ENCODE measurements around the gene PSAP.

The PSAP gene

GRCh38 chr10:71811351-71811750 is 39.7 kb downstream of the PSAP start:
- no peak for DNase-seq

DNA sequence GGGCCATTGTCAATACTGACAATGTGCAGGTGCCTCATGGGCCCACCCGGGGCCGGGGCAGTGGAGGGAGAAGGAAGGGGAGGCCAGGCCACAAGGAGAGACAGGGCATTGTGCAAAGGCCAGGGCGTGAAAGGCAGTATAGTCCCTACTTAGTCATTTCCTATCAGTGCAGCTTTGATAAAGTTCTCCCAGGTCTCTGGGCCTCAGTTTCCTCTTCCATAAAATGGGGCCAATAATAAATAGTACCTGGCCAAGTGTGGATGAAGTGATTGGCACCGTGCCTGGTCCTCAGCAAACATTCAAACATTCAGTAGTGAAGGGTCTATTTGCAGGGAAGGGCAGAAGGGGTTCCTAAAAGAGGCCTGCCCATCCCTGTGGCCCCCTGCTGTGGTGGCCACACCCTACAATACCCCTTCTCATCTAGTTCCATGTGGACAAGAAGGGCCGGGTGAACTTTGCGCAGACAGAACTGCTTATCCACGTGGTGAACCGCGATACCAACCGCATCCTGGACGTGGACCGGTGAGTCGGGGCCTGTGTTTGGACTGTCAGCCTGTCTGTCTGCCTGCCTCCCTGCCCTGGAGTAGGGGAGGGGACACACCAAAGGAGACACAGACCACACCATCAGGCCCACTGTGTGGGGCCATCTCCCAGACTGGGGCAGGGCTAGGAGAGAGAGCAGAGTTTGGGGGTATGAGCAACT is 40.9 kb downstream of the PSAP start:
- DNase-seq, result no peak

DNA sequence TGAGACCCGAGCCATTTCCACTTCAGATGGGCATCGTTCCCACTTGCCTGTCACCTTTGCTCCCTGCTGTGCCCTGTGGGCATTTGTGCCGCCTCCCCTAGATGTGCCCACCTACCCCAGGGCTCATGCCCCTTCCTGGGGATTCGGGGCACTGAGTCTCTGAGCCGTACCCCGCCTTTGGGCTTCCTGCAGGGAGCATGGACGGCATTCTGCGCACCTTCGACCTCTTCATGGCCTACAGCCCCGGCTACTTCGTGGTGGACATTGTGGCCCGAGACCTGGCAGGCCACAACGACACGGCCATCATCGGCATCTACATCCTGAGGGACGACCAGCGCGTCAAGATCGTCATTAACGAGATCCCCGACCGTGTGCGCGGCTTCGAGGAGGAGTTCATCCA is 41.4 kb downstream of the PSAP start:
- no peak for DNase-seq

DNA sequence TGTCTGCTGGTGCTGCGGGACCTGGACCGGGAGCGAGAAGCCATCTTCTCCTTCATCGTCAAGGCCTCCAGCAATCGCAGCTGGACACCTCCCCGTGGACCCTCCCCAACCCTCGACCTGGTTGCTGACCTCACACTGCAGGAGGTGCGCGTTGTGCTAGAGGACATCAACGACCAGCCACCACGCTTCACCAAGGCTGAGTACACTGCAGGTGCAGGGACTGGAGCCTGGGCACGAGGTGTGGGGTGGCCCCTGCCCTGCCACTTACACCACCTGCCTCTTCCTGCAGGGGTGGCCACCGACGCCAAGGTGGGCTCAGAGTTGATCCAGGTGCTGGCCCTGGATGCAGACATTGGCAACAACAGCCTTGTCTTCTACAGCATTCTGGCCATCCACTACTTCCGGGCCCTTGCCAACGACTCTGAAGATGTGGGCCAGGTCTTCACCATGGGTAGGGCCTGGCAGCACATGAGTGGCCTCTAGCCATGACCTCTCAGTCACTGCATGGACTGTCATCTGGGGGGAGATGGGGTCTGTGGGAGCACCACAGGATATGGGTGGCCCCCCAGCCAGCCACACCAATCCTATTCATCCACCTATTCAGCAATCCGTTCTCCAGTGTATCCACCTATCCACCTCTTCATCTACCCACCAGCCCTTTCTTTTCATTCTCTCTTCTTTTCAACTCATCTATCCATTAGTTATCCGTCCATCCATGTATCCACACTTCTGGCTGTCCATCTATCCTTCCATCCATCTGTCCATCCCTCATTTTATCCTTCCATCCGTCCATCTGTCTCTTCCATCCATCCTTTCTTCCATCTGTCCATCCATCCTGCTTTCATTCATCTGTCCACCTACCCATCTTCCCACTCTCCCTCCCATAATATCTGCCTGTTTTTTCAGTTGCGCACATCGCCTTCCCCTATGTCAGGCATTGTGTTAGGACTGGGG is 43.2 kb downstream of the PSAP start:
- no peak for DNase-seq

DNA sequence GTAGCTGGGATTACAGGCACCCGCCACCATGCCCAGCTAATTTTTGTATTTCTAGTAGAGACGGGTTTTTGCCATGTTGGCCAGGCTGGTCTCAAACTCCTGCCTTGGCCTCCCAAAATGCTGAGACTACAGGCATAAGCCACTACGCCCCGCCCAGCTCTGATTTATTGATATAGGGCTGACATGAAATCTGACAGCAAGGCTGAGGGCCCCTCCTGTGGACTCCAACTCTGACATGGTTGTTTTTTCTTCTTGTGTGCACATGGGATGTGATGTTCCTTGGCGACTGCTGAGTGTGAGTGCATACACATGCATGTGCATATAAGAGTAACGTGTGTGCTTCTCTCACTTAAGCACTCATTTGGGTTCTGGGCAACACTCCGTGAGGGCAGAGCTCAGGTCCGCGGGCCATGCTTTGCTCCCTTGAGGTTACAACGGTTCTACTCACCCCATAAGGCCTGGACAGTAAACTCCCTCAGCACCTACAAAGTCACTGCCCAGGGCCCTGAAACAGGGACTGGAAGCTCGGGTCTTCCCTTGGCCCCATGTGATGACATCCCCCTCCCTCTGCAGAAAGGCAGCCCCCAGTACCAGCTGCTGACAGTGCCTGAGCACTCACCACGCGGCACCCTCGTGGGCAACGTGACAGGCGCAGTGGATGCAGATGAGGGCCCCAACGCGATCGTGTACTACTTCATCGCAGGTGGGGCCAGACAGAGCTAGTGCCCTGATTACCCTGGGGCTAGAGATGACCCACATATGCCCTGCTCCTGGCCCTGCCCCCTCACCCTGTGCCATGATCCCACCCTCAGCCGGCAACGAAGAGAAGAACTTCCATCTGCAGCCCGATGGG is 44.1 kb downstream of the PSAP start:
- DNase-seq, result no peak

- DNase-seq, result peak in 10 of 58 donors; percentile 11 to 50 (median 38)
Measured at GRCh38 chr10:71805776-71806703, 45.0 kb downstream of the PSAP start.

DNA sequence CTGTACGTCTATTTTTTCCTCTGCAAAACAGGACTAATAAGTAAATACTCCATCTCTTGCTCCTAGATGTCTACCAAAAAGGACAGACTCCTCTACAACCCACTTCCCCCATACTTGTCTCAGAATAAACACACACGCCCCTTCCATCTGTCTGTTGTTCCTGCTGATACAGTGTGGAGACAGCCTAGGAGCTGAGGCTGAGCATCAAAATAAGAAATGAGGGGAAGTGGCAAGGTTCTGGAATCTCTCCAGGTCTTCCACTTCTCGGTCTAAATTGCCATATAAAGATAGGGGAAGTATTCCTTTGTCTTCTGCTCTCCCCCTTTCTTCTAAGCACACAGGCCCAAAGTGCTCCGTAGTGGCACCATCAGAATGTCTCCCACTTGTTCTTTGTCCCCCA is 47.0 kb downstream of the PSAP start:
- DNase-seq, result peak in 10 of 58 donors; percentile 10 to 67 (median 24)

DNA sequence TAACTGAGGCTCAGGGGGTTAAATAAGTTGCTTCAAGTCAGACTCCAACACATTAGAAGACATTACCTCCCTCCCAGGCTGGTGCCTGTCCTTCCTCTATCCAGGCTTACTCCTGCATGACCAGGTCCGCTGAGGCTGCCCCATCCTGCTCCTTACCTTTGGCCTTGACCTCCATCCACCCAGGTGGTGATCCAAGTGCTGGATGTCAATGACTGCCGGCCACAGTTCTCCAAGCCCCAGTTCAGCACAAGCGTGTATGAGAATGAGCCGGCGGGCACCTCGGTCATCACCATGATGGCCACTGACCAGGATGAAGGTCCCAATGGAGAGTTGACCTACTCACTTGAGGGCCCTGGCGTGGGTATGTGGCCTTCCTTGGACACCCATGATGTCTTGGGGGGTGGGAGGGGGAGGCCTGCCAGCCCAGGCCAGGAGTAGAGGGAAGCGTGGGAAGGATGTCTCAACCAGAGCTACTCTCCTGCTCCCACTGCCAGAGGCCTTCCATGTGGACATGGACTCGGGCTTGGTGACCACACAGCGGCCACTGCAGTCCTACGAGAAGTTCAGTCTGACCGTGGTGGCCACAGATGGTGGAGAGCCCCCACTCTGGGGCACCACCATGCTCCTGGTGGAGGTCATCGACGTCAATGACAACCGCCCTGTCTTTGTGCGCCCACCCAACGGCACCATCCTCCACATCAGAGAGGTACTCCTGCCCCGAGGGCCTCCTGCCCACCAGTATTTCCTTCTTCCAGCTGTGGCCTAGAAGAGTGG is 48.1 kb downstream of the PSAP start:
- DNase-seq, result no peak

DNA sequence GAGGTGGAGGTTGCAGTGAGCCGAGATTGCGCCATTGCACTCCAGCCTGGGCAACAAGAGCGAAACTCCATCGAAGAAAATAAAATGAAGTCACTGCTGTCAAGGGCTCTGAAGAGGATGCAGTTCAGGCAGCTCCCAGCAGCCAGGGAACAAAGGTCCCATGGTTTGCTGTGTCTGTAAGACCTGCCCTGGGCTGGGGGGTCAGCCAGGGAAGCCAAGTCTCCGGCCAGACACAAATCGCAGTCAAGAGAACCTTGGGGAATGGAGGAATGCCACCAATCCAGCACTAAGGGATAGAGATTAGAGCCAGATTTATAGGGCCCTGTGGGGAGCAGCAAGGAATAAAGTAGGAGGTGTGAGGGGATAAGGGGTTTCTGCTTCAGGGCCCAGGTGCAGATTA is 48.8 kb downstream of the PSAP start:
- DNase-seq, result no peak

DNA sequence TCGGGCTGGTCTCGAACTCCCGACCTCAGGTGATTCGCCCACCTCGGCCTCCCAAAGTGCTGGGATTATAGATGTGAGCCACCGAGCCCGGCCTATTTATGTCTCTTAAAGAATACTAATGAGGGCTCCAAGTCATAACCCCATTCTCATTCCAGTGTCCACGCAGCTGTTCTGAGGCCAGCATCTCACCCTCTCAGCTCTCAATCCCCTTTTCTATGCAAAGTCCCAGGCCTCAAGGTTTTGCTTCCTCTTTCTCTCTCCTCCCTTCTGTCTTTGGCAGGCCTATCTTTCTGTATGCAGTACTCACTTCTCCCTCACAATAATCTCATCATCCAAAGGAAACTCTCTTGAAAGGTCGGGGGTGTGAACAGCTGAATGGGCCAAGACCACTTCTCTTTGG is 49.7 kb downstream of the PSAP start:
- no peak for DNase-seq

GRCh38 chr10:71799608-71800453 is 51.2 kb downstream of the PSAP start:
- no peak for DNase-seq

GRCh38 chr10:71799112-71799511 is 51.9 kb downstream of the PSAP start:
- no peak for DNase-seq

- DNase-seq, result no peak
Measured at GRCh38 chr10:71798308-71798624, 52.8 kb downstream of the PSAP start.

DNA sequence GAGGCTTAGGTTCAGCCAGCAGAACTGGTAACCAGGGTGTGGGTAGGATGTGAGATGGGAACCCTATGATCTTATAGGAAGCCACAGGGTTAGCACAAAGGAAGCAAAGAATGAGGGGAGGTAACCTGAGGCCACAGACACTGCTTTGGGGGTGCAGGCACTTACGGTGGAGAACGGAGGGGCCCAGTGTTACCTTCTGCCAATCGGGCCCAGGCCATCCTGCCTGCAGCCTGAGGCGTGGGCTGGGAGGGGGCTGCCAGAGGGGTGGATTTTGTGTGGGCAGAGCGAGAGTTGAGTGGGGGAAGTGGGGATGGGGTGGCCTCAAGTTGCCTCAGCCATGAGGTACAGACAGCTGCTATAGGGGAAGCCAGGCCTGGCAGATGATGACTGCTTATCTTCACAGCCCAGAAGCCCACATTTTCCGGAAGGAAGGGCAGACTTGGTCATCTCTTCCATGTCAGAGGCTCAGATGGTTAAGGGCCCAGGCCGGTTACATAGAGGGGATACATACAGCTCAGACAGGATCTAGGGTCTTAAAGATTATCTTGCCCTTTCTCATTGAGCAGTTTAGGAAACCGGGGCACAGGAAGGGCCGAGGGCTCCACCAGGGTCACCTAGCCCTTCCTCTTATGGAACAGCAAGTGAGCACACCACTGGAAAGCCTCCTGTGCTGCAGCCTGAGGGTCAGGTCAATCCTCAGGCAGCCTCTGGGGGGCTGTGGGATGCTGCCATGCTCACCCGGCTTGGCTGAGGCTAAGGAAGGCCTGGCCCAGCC is 53.3 kb downstream of the PSAP start:
- DNase-seq, result no peak

DNA sequence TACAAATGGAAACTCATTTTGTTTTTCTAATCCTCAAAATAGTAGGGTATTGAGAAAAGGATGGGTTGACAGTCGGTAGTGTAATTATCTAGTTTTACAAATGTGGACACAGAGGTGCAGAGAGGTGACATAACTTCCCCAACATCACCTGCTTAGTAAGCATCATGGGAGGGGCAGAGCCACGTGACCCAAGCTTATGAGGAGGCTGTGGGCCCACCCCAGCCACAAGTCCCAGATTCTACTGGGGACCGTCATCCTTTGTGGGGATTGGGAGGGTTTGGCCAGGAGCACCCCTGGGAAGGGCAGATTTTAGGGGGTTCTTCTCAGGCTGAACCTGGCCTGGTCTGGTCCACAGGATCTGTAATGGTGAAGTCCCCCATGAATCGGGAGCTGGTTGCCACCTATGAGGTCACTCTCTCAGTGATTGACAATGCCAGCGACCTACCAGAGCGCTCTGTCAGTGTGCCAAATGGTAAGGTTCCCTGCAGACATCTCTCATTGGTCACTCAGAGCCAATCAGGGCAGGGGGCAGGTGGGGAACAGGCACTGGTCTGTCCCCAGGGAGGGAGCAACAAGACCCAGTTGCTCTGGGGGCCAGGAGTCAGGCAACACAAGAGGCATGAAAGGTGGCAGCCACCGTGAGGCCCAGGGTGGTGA is 54.2 kb downstream of the PSAP start:
- DNase-seq, result no peak

DNA sequence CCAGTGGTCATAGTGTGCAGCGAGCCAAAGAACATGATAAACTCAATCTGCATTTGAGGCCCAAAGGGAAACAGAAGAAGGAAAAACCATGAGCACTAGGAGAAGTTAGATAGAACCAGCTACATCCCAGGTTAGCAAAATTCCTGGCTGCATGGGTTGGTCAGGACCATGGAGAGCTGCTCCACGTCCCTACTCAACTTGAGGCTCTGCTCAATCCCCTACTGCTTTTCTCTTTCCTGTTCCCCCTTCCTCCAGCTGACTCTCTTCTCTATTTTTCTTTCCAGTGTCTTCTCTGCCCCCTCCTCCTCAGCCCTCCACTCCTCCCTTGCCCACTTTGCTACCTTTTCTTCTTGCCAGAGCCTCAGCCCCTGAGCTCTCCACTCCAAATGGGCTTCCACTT is 55.8 kb downstream of the PSAP start:
- no peak for DNase-seq

DNA sequence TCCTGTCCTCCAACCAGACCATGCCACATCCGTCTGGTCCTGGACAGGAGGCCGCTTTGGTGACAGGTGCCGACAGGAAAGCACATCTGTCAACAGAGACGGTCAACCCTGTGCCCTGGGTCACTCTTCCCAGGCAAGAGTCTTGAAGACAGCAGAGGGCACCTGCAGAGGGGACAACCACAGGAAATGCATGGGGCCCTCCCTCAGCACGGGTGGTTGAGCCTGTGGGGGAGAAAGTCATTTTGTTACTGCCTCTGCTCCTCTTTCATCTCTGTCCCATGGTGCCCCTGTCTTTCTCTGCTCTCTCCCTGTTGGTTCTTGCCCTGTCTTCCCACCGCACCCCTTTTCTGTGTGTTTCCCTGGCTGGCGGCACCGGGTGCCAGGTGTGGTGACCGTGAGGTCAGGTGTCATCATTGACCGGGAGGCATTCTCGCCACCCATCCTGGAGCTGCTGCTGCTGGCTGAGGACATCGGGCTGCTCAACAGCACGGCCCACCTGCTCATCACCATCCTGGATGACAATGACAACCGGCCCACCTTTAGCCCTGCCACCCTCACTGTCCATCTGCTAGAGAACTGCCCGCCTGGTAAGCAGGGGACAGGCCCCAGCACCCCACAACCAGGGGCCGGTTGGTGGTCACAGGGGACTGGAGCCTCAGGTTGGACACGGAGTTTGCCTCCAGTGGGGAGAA is 60.2 kb downstream of the PSAP start:
- no peak for DNase-seq

All from anterior cingulate cortex (tissue), 58 donors.